SK-N-MC (cell line): Measurements from ENCODE around the gene PTPA.

ENCODE experiments used
- EZH2 ChIP-seq: fragments of 200-600 bp; sonication (generic); IDR thresholded peaks from one replicate; pipeline ENCODE4 v1.6.1; 2017; ENCODE audit warnings: antibody characterized with exemption
- POLR2AphosphoS5 ChIP-seq: IDR thresholded peaks from 2 replicates; pipeline ENCODE4 v1.6.1; 2012; ENCODE audit warnings: mild to moderate bottlenecking, low read depth, low read length, borderline replicate concordance

DNA sequence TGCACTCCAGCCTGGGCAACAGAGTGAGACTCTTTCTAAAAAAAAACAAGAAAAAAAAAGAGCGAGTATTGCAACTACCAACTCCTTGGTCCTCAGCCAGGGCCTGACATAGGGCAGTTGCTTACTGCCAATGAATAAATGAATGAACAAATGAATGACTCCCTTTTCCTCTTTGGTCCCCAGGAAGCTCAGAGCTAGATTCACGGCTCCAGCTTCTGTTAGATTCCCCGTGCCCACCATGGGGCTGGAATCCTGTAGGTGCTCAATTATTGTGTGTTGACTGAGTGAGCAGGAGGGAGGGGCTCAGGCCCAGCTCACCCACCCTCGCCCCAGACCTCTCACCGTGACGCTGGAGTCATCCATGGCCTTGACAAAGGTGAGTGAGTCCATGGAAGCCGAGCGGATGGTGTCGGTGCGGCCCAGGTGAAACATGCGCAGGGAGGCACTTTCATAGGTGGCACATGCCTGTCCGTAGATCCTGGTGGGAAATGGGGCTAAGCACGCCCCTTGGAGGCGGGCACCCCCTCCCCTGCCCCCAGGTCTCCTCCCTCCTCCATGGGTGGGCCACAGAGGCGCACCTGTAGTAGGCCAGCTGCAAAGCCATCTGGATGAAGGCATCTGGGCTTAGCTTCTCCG lies 13.4 kb upstream of the PTPA start:
- no peak for TF ChIP-seq EZH2
- no peak for TF ChIP-seq POLR2AphosphoS5
